Choroid plexus epithelial cell (primary cell): Measurements from ENCODE around the gene NUPR1.

Source experiments
- DNase-seq: peaks from one replicate; pipeline ENCODE4 v3.0.0-alpha.2; 2010; ENCODE audit warnings: low read depth
- H3K4me3 ChIP-seq: 2 replicates; pipeline ENCODE4 v1.5.1; 2011; ENCODE audit warnings: low read depth, mild to moderate bottlenecking, control low read depth, low read length, moderate library complexity
- TF ChIP-seq, protein P1 (sequence below): conservative IDR thresholded peaks from 2 replicates; pipeline ENCODE4 v1.5.1; 2011; ENCODE audit warnings: low read depth, mild to moderate bottlenecking, control low read depth, inconsistent platforms, low read length, moderate library complexity

NUPR1 gene

DNA sequence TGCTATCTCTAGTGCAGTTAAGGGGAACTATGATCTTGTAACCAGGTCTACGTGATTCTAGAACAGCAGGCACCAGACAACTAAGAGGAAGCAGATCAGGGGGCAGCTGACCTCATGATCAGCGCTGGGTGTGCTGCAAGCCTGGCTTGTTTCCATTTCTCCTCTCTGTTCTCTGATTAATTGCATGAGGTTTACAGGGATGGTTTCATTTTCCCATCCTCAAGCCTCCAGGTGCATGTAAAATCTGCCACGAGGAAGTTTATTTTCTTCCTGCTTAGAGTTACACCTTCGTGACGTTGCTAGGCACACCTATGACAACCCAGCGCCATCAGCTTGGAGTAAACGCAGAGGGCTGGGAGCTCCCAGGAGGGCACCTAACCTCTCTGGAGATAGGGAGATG, 4.3 kb upstream of the NUPR1 start:
- H3K4me3 ChIP-seq, result no peak overlapping the region
- TF ChIP-seq, protein P1, sequence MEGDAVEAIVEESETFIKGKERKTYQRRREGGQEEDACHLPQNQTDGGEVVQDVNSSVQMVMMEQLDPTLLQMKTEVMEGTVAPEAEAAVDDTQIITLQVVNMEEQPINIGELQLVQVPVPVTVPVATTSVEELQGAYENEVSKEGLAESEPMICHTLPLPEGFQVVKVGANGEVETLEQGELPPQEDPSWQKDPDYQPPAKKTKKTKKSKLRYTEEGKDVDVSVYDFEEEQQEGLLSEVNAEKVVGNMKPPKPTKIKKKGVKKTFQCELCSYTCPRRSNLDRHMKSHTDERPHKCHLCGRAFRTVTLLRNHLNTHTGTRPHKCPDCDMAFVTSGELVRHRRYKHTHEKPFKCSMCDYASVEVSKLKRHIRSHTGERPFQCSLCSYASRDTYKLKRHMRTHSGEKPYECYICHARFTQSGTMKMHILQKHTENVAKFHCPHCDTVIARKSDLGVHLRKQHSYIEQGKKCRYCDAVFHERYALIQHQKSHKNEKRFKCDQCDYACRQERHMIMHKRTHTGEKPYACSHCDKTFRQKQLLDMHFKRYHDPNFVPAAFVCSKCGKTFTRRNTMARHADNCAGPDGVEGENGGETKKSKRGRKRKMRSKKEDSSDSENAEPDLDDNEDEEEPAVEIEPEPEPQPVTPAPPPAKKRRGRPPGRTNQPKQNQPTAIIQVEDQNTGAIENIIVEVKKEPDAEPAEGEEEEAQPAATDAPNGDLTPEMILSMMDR, result no peak

DNA sequence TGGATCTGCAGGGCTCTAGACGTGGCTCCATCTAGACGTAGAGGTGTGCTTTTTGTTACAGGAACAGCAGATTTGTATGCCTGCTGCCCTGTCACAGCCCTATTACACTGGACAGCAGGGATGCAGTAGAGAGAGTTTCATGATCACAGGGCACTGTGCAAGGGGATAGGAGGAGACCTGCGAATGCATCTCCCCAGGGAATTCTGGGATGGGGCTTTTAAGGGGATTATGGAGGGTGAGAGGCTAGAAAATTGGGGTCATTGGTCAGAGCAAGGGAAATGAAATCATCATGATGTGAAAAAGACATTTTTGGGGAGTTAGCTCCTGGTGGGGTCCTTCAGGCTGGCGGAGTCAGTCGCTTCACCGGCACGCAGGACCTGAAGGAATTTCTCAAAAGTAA, 3.9 kb upstream of the NUPR1 start:
- TF ChIP-seq, protein P1, result no peak
- DNase-seq, result no peak
- no peak overlapping the region for H3K4me3 ChIP-seq

More for the DNA sequence above, 4.3 kb upstream of the NUPR1 start:
- DNase-seq, result peak; percentile 32

DNA sequence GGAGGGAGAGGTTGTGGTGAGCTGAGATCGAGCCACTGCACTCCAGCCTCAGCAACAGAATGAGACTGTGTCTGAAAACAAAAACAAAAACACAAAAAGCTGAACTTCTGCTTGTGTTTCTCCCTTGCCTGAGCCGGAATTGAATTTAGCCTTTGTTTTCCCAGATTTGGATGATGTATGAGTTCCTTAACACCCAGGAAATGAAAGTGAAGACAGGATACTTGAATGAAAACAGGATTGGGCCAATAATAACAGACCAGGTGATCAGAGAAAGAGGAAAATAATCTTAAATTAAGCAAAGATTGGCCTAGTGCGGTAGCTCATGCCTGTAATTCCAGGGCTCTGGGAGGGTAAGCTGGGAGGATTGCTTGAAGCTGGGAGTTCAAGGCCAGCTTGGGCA, 1.6 kb upstream of the NUPR1 start:
- no peak overlapping the region for H3K4me3 ChIP-seq
- DNase-seq, result no peak
- TF ChIP-seq, protein P1, result no peak

DNA sequence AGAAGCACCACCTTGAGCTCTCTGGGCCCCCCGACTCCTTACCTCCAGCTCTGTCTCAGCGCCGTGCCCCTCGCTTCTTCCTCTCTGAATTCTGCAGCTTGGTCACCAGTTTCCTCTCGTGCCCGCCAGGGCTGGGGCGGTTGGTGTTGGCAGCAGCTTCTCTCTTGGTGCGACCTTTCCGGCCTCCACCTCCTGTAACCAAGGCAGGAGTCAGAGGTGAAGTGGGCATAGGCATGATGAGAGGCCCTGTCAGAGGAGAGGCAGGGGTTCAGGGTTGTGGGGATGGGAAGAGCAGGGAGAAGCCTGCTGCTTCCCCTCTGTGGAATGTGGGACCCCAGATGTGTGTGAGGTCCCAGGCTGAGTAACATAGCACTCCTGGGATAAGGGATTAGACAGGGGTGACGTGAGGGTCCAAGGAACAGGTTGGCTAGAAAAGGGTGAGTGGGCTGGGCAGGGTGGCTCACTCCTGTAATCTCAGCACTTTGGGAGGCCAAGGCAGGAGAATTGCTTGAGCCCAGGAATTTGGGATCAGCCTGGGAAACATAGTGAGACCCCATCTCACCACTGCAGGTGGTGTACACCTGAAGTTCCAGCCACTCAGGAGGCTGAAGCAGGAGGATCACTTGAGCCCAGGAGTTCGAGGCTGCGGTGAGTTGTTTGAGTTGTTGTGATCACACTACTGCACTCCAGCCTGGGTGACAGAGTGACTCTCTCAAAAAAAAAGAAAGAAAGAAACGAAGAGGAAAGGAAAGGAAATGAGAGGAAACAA, 626 bp downstream of the NUPR1 start:
- TF ChIP-seq, protein P1, result no peak
- H3K4me3 ChIP-seq, result peak overlapping the region; percentile 63
- DNase-seq, result no peak

DNA sequence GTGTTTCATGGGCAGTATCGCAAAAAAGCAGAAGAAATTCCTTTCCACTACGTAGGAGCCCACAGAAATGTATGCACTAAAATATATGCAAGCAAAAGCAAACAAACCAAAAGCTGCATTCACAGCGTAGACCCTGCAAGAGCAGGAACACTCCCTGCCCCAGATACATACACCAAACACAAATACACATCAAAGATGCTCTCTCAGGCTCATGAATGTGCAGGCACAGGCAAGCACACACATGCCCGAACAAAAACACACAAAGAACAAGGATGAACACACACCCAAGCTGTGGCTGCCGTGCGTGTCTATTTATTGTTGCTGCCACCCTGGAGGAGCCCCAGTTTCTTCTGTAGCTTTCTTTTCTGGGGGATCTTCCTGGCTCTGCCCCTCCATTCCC, 1.7 kb downstream of the NUPR1 start:
- peak overlapping the region; percentile 63 for H3K4me3 ChIP-seq
- TF ChIP-seq, protein P1, result no peak
- DNase-seq, result no peak

DNA sequence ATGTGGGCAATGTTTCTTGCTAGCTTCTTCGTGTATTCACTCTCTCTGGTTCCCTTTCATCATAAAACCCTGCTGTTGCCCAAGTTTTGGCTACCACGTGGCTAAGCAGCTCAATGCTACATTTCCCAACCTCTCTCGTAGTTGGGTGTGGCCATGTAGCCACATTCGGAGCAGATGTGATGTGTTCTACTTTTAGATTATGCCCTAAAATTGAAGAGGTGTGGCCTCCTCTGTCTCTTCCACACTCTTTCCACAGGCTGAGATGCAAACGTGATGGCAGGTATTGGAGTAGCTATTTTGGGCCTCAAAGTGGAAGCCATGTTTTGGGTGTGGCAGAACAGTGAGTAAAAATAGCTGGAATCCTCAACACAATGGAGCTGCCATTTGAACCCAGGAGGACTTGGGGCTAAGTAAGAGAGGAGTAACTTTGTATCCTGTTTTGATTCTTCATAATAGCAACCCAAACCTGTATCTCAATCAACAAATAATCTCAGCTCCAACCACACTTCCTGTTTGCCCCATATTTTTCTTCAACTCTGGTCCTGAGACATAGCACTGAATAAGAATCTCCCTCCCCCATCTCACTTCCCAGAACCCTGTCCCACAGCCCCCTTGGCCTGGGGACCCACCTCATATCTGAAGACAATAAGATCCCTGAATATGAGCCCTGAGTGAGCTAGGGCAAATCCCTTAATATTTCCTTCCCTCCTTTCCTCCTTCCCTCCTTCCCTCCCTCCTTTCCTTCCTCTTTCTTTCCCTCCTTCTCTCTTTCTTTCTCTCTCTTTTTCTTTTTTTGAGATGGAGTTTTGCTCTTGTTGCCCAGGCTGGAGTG, 4.0 kb downstream of the NUPR1 start:
- peak; percentile 41 for DNase-seq
- TF ChIP-seq, protein P1, result no peak
- H3K4me3 ChIP-seq, result no peak overlapping the region
